NK-92 (cell line): ENCODE results near the gene ANKRD10.
"Not testable (repeated sequence)": the region's sequence is repeated elsewhere in the genome, so short reads cannot be mapped to it uniquely, and the experiment has no call there.

Experiments used
- DNase-seq: peaks from one replicate; lab custom pipeline; 2025; ENCODE audit not compliant: unreplicated experiment; lab: John Stamatoyannopoulos, UW

The ANKRD10 gene

GRCh38 chr13:110915057-110915873 is at the start of gene ANKRD10:
ANKRD10 (minus strand) TSS chr13:110915069; CDS start chr13:110914934, 135 bp downstream.
- peak; percentile 50 for DNase-seq

GRCh38 chr13:110964229-110965037 is 49.6 kb upstream of the ANKRD10 start:
- DNase-seq, result no peak

GRCh38 chr13:110963554-110963970 is 48.7 kb upstream of the ANKRD10 start:
- DNase-seq, result no peak

GRCh38 chr13:110961959-110962358 is 47.1 kb upstream of the ANKRD10 start:
- DNase-seq, result no peak

- DNase-seq, result no peak
Measured at GRCh38 chr13:110960204-110960603, 45.3 kb upstream of the ANKRD10 start.

GRCh38 chr13:110957931-110958330 is 43.1 kb upstream of the ANKRD10 start:
- no peak for DNase-seq

- DNase-seq, result no peak
Measured at GRCh38 chr13:110957181-110957884, 42.5 kb upstream of the ANKRD10 start.

GRCh38 chr13:110956216-110956615 is 41.3 kb upstream of the ANKRD10 start:
- DNase-seq, result not testable (repeated sequence)

- not testable (repeated sequence) for DNase-seq
Measured at GRCh38 chr13:110955608-110956007, 40.7 kb upstream of the ANKRD10 start.

GRCh38 chr13:110955072-110955503 is 40.2 kb upstream of the ANKRD10 start:
- not testable (repeated sequence) for DNase-seq

- not testable (repeated sequence) for DNase-seq
Measured at GRCh38 chr13:110954533-110954920, 39.7 kb upstream of the ANKRD10 start.

GRCh38 chr13:110953833-110954532 is 39.1 kb upstream of the ANKRD10 start:
- DNase-seq, result no peak

- DNase-seq, result no peak
Measured at GRCh38 chr13:110953416-110953815, 38.5 kb upstream of the ANKRD10 start.

- DNase-seq, result not testable (repeated sequence)
Measured at GRCh38 chr13:110952135-110952534, 37.3 kb upstream of the ANKRD10 start.

GRCh38 chr13:110950819-110951570 is 36.1 kb upstream of the ANKRD10 start:
- no peak for DNase-seq

GRCh38 chr13:110950356-110950755 is 35.5 kb upstream of the ANKRD10 start:
- DNase-seq, result no peak

- no peak for DNase-seq
Measured at GRCh38 chr13:110949628-110950027, 34.8 kb upstream of the ANKRD10 start.

GRCh38 chr13:110949116-110949515 is 34.2 kb upstream of the ANKRD10 start:
- no peak for DNase-seq

- not testable (repeated sequence) for DNase-seq
Measured at GRCh38 chr13:110947338-110947737, 32.5 kb upstream of the ANKRD10 start.
